ENCODE data around the gene DLK2. TPM values are rescaled to one million over a fixed set of nuclear protein-coding genes. Genes with fewer than 3 reads are reported as not detected.
A peak's percentile ranks its signal among the peaks of the same experiment; 100 is the strongest.

The DLK2 gene, protein sequence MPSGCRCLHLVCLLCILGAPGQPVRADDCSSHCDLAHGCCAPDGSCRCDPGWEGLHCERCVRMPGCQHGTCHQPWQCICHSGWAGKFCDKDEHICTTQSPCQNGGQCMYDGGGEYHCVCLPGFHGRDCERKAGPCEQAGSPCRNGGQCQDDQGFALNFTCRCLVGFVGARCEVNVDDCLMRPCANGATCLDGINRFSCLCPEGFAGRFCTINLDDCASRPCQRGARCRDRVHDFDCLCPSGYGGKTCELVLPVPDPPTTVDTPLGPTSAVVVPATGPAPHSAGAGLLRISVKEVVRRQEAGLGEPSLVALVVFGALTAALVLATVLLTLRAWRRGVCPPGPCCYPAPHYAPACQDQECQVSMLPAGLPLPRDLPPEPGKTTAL
- total RNA-seq (2022) (13.6 and 30.2 TPM in 2 replicates), Bru-seq, nascent RNA (percentile 39 among the genes with signal in this experiment), BruChase-seq, experiment 1, labeled RNA remaining after a 6-hour chase (percentile 42 among the genes with signal in this experiment), BruChase-seq, experiment 2, labeled RNA remaining after a 2-hour chase (percentile 46 among the genes with signal in this experiment)
- long read RNA-seq, transcript DLK2-201 (6 exons, 2,038 nt): minor isoform, 13 of 86 reads
- long read RNA-seq, transcript DLK2-203 (6 exons, 1,590 nt): major isoform, 43 of 86 reads
- long read RNA-seq, partial matches to known transcripts: 1 of 86 reads
- long read RNA-seq, other reads (novel, unspliced or antisense): 25 of 86 reads

DNA sequence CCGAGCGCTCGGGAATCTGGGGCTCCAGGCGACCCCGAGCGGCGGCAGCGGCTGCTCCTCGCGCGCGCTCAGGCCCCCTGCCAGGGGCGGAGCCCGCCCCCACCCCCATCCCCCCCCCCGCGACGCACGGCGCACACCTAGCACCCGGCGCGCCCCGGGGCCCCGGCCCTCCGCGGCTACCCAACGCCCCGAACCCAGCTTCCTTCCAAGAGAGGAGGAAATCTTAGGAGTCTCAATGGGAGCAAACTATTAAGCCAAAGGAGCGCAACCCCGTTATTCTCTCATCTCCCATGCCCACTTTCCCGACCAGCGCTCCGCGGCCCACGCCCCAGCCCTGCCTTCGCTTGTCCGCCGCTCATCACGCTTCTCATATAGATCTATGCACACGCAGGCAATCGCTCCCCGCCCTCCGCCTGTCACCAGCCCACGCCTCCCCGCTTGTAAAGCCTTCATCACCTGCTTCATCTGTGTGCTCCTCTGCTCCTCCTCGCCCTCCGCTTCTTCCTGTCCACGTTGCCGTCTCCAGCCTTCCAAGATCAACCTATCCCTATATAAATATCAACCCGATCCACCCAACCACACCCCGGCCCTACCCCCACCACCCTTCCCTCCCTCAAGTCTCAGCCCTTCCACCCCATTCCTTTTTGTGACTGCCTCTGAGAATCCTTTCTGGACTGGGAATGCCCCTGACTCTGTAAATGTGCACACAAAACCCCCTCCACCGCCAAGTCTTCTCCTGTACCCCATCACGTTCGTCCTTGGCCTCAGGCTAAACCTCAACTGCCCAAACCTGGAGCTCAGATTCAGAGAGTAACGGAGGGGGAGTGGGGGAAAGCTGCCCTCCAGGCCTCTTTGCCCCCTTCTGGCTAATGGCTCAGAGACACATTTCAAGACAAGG lies at the start of gene DLK2:
Gene DLK2, minus strand, starts transcription at position 18 of the 898 bp plus-strand sequence. CDS start 723 bp downstream, outside the sequence.
- H3K27ac Mint-ChIP-seq (ENCODE audit: low read depth, unreplicated experiment): peak within 1 kb of the TSS; percentile 27
- TF ChIP-seq, protein P1, sequence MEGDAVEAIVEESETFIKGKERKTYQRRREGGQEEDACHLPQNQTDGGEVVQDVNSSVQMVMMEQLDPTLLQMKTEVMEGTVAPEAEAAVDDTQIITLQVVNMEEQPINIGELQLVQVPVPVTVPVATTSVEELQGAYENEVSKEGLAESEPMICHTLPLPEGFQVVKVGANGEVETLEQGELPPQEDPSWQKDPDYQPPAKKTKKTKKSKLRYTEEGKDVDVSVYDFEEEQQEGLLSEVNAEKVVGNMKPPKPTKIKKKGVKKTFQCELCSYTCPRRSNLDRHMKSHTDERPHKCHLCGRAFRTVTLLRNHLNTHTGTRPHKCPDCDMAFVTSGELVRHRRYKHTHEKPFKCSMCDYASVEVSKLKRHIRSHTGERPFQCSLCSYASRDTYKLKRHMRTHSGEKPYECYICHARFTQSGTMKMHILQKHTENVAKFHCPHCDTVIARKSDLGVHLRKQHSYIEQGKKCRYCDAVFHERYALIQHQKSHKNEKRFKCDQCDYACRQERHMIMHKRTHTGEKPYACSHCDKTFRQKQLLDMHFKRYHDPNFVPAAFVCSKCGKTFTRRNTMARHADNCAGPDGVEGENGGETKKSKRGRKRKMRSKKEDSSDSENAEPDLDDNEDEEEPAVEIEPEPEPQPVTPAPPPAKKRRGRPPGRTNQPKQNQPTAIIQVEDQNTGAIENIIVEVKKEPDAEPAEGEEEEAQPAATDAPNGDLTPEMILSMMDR (IDR thresholded peaks at IDR 0.05; ENCODE audit: unreplicated experiment): no peak
- ChIA-PET POLR2A (interaction anchor here (0.5 to 6.5 kb wide), 13 partner anchors 10 to 86 kb away, joined by 3 to 138 read pairs (median 8); partner anchors contain the start of genes ABCC10, LRRC73, POLR1C and TJAP1), CTCF (interaction anchor here (0.5 to 5.6 kb wide), 10 partner anchors 9 to 115 kb away, joined by 3 to 102 read pairs (median 4); no protein-coding TSS in a partner anchor)
- BruUV-seq (replicated peaks): no TSS peak
- H3K36me3 Mint-ChIP-seq (ENCODE audit: insufficient read depth, unreplicated experiment): peaks cover 36% of the 10 kb centered on the region
- no peaks in the 10 kb centered on the region for H3K9me3 Mint-ChIP-seq (ENCODE audit: unreplicated experiment)
- peak; percentile 32 for DNase-seq (ENCODE audit: unreplicated experiment)
- H3K4me1 Mint-ChIP-seq (ENCODE audit: insufficient read depth, unreplicated experiment): peaks cover 15% of the 10 kb centered on the region
- intact Hi-C loops (cut with micrococcal nuclease): loop anchor here (2.0 kb wide), 1 partner anchor 69 kb away; no protein-coding TSS in a partner anchor
- peak within 1 kb of the TSS; percentile 83 for H3K4me3 Mint-ChIP-seq (ENCODE audit: unreplicated experiment)
- no peaks in the 10 kb centered on the region for H3K27me3 Mint-ChIP-seq (ENCODE audit: insufficient read depth, unreplicated experiment)

DNA sequence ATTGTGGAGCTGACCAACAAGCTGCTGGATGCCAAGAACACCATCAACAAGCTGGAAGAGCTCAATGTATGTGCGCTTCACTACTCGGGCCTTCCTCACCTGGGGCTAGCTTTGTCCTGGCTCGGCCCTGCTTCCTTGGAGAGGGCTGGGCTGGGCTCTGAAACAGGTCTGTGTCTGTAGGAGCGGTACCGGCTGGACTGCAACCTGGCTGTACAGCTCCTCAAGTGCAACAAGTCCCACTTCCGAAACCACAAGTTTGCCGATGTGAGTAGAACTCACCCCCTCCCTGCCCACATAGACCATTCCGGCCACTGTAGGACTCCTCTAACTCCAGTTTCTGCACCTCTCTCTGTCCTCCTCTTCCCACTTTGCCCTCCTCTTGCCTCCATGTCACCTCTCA lies 48.1 kb upstream of the DLK2 start:
- Mint-ChIP-seq H3K4me3 (ENCODE audit: unreplicated experiment) (no peak overlapping the region), H3K27me3 (ENCODE audit: insufficient read depth, unreplicated experiment) (no peaks in the 10 kb centered on the region), H3K9me3 (ENCODE audit: unreplicated experiment) (no peaks in the 10 kb centered on the region), H3K27ac (ENCODE audit: low read depth, unreplicated experiment) (no peak overlapping the region), H3K36me3 (ENCODE audit: insufficient read depth, unreplicated experiment) (peaks cover 75% of the 10 kb centered on the region), H3K4me1 (ENCODE audit: insufficient read depth, unreplicated experiment) (peaks cover 6% of the 10 kb centered on the region)
- POLR2A ChIA-PET: interaction anchor here (1.1 to 1.4 kb wide), 3 partner anchors 10 to 56 kb away, joined by 3 to 4 read pairs (median 3); no protein-coding TSS in a partner anchor
- TF ChIP-seq, protein P1 (IDR thresholded peaks at IDR 0.05; ENCODE audit: unreplicated experiment): no peak
- no peak for DNase-seq (ENCODE audit: unreplicated experiment)
- BruUV-seq (replicated peaks): no TSS peak
- intact Hi-C loops (cut with micrococcal nuclease): no loop called here
- CTCF ChIA-PET: interaction anchor here (0.6 to 6.4 kb wide), 7 partner anchors 9 to 241 kb away, joined by 3 to 93 read pairs (median 4); no protein-coding TSS in a partner anchor

DNA sequence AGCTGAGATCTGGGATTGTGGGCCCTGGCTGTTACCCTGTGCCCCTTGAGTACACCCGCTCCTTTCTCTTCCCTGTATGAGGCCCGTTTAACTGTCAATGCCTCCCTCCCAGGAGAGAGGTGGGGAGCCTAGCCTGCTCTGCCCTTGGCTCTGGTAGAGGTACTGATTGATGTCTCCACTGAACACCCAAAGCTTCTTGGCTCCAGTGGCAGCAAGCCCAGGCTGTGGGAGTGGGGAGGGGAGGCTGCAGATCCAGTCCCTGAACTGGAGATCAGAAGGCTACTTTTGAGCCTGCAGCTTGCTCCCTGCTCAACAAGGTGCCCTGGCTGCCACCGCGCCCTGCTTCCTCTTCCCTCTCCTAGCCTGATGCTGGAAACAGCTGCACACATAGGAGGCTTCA lies 47.3 kb upstream of the DLK2 start:
- Mint-ChIP-seq H3K9me3 (ENCODE audit: unreplicated experiment) (no peaks in the 10 kb centered on the region), H3K4me3 (ENCODE audit: unreplicated experiment) (no peak overlapping the region), H3K36me3 (ENCODE audit: insufficient read depth, unreplicated experiment) (peaks cover 82% of the 10 kb centered on the region), H3K4me1 (ENCODE audit: insufficient read depth, unreplicated experiment) (peaks cover 6% of the 10 kb centered on the region), H3K27me3 (ENCODE audit: insufficient read depth, unreplicated experiment) (no peaks in the 10 kb centered on the region), H3K27ac (ENCODE audit: low read depth, unreplicated experiment) (no peak overlapping the region)
- TF ChIP-seq, protein P1 (IDR thresholded peaks at IDR 0.05; ENCODE audit: unreplicated experiment): no peak
- ChIA-PET POLR2A (interaction anchor here (1.0 to 1.4 kb wide), 3 partner anchors 7 to 15 kb away, joined by 3 to 4 read pairs (median 3); partner anchors contain the start of gene LRRC73), CTCF (interaction anchor here (0.6 to 6.4 kb wide), 4 partner anchors 8 to 241 kb away, joined by 3 to 93 read pairs (median 4); no protein-coding TSS in a partner anchor)
- intact Hi-C loops (cut with micrococcal nuclease): no loop called here
- no TSS peak for BruUV-seq (replicated peaks)
- DNase-seq (ENCODE audit: unreplicated experiment): no peak

All from MCF 10A (cell line).